ENCODE measurements around the gene CIRBP. TPM values are rescaled to one million over a fixed set of nuclear protein-coding genes. Genes with fewer than 3 reads are reported as not detected.

CIRBP gene
- total and polyA plus RNA-seq, 12 donors, result 180 to 356 (median 280) TPM

- no peak for TF ChIP-seq CTCF (IDR thresholded peaks at IDR 0.05)
- Histone ChIP-seq H3K4me3 (peak overlapping the region in 1 of 10 donors; percentile 30), H3K27ac (no peak overlapping the region), H3K36me3 (no peaks in the 10 kb centered on the region), H3K4me1 (peaks cover 0 to 4% (median 4%) of the 10 kb centered on the region in 9 donors), H3K27me3 (peaks cover 5 to 60% (median 53%) of the 10 kb centered on the region in 7 donors), H3K9me3 (no peaks in the 10 kb centered on the region)
- intact Hi-C loops (cut with DNase I), result no loop called here
- DNase-seq (peak in 1 of 2 donors; percentile 24), ATAC-seq (peak in 2 of 8 donors; percentile 10 to 44)
- 16 to 17% methylated on average over 74 to 82 of the region's 82 CpGs for WGBS, 2 donors
These were observed 26.3 kb downstream of the CIRBP start for GRCh38 chr19:1295169-1296012.

GRCh38 chr19:1296078-1296477, 26.9 kb downstream of the CIRBP start:
- TF ChIP-seq CTCF (IDR thresholded peaks at IDR 0.05), result no peak
- Histone ChIP-seq H3K36me3 (no peaks in the 10 kb centered on the region), H3K27ac (no peak overlapping the region), H3K4me1 (peaks cover 0 to 4% (median 4%) of the 10 kb centered on the region in 9 donors), H3K27me3 (peaks cover 5 to 53% (median 47%) of the 10 kb centered on the region in 7 donors), H3K4me3 (no peak overlapping the region), H3K9me3 (no peaks in the 10 kb centered on the region)
- ATAC-seq (no peak), DNase-seq (no peak)
- WGBS, 2 donors, result 80 to 86% methylated on average over 10 to 13 of the region's 13 CpGs
- intact Hi-C loops (cut with DNase I), result no loop called here

DNA sequence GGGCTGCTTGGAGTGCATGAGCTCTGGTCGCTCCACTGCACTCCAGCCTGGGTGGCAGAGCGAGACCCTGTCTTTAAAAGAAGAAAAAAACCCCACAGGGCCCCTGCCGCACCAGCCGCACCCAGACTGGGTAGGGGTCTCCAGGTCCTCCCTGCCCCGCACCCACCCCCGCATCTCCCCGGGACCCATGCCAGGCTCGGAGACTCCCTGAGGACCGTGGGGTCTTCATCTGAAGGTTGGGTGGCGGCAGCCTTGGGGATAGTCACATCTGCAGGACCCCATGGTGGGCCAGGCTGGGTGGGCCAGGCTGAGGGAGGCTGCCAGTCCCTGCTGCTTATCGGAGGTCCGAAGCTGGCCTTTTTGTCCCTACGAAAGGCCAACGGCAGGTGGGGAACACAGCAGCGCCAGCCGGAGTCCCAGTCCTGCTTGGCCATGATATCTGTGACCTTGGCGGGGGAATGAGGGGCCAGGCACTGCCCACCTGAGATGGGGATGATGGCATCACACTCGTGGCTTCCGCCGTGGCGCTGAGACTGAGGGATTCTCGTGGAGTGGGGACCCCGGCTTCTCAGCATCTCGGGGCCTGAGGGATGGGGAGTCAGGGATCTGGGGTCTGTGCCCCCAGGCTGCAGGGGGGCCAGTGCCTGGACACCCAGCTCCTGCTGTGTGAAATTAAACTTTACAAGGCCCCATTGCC, 27.6 kb downstream of the CIRBP start:
- peaks cover 0 to 4% (median 4%) of the 10 kb centered on the region in 9 donors for H3K4me1 ChIP-seq
- H3K36me3 ChIP-seq, result no peaks in the 10 kb centered on the region
- no peak overlapping the region for H3K4me3 ChIP-seq
- WGBS, 2 donors, result 88 to 90% methylated on average over 24 of the region's 24 CpGs
- peaks cover 5 to 47% (median 40%) of the 10 kb centered on the region in 7 donors for H3K27me3 ChIP-seq
- no peak for TF ChIP-seq CTCF (IDR thresholded peaks at IDR 0.05)
- DNase-seq (no peak), ATAC-seq (no peak)
- no peak overlapping the region for H3K27ac ChIP-seq
- intact Hi-C loops (cut with DNase I), result no loop called here
- H3K9me3 ChIP-seq, result no peaks in the 10 kb centered on the region

GRCh38 chr19:1298235-1298634, 29.1 kb downstream of the CIRBP start:
- peaks cover 0 to 4% (median 4%) of the 10 kb centered on the region in 9 donors for H3K4me1 ChIP-seq
- no peak for TF ChIP-seq CTCF (IDR thresholded peaks at IDR 0.05)
- ATAC-seq (no peak), DNase-seq (no peak)
- no peaks in the 10 kb centered on the region for H3K9me3 ChIP-seq
- no peak overlapping the region for H3K27ac ChIP-seq
- intact Hi-C loops (cut with DNase I), result no loop called here
- WGBS, 2 donors, result 86 to 87% methylated on average over 8 of the region's 8 CpGs
- no peak overlapping the region for H3K4me3 ChIP-seq
- H3K36me3 ChIP-seq, result no peaks in the 10 kb centered on the region
- H3K27me3 ChIP-seq, result peaks cover 5 to 32% (median 25%) of the 10 kb centered on the region in 7 donors
